Body of pancreas (tissue), 4 donors: ENCODE results near the gene REST. TPM values are rescaled to one million over a fixed set of nuclear protein-coding genes. Genes with fewer than 3 reads are reported as not detected.

Experiments used
- ATAC-seq: fragments of 150-250 bp; one replicate; pipeline ENCODE4 v1.9.1; 2016
- DNase-seq, 4 donors: peaks; one replicate each; pipeline ENCODE4 v3.0.0-alpha.2; 2019
- H3K27ac ChIP-seq, 4 donors: fragments of 200-600 bp; sonication (generic); 1 replicate in 3 of 4; 2 replicates in 1 of 4; pipeline versions ENCODE4 v1.5.1 to v1.6.1; 2016 to 2019; ENCODE audit warnings: mild to moderate bottlenecking in 1 of 4, mixed read lengths in 1 of 4, moderate library complexity in 1 of 4
- H3K27me3 ChIP-seq, 2 donors: fragments of 200-600 bp; sonication (generic); one replicate each; pipeline ENCODE4 v1.6.0; 2016; ENCODE audit warnings: mild to moderate bottlenecking in 1 of 2
- H3K36me3 ChIP-seq, 2 donors: fragments of 200-600 bp; sonication (generic); replicated peaks in 1 of 2; 2 replicates each; pipeline ENCODE4 v1.5.1; 2016; ENCODE audit warnings: low read depth in 2 of 2; ENCODE audit not compliant: insufficient read depth in 1 of 2
- H3K4me1 ChIP-seq: fragments of 200-600 bp; sonication (generic); one replicate; pipeline ENCODE4 v1.6.0; 2016
- H3K4me3 ChIP-seq, 2 donors: fragments of 200-600 bp; sonication (generic); 1 replicate in 1 of 2; 2 replicates in 1 of 2; pipeline ENCODE4 v1.5.1; 2016 to 2019
- H3K9me3 ChIP-seq, 3 donors: fragments of 200-600 bp; sonication (generic); 1 replicate in 2 of 3; 2 replicates in 1 of 3; pipeline ENCODE4 v1.5.1; 2016
- POLR2A ChIP-seq, 3 donors: fragments of 450-650 bp; IDR thresholded peaks; one replicate each; pipeline ENCODE4 v1.6.1; 2016; ENCODE audit warnings: antibody characterized with exemption in 3 of 3, mild to moderate bottlenecking in 2 of 3
- WGBS, 2 donors: methylation state at CpG; one replicate each; pipeline ENCODE4 v1.1.5; 2017; 5-methylcytosine and 5-hydroxymethylcytosine counted together
- intact Hi-C: fragments of 100-400 bp; cut with DNase I; formaldehyde crosslinking; loops from one replicate; pipeline ENCODE4 v1.15.1; 2023
- total RNA-seq, 2 donors: library from RNA; depleted of rRNA; stranded (reverse); fragments of >200 nt; gene quantifications; one replicate each; pipeline ENCODE4 v1.1.0, GENCODE V29; 2016
- TF ChIP-seq, protein P1 (sequence below), 7 experiments: fragments of 450-650 bp in 4 of 7; fragments of 200-600 bp in 3 of 7; sonication (generic) in 3 of 7; IDR thresholded peaks; one replicate each; pipeline ENCODE4 v1.5.1; 2016 to 2019; ENCODE audit warnings: antibody characterized with exemption in 7 of 7

The REST gene
- total RNA-seq, 2 donors from 2014 or later: 17.1 to 19.8 TPM

GRCh38 chr4:56961107-56961500, 53.4 kb downstream of the REST start:
- intact Hi-C loops: no loop called here
- Histone ChIP-seq H3K27me3 (no peaks in the 10 kb centered on the region), H3K27ac (no peak overlapping the region), H3K4me3 (no peak overlapping the region), H3K9me3 (no peaks in the 10 kb centered on the region), H3K4me1 (no peaks in the 10 kb centered on the region), H3K36me3 (peaks cover 1 to 5% of the 10 kb centered on the region in 2 donors)
- 97 to 98% methylated on average over 2 of the region's 2 CpGs for WGBS, 2 donors
- DNase-seq: no peak
- TF ChIP-seq POLR2A (IDR thresholded peaks at IDR 0.05): no peak
- TF ChIP-seq, protein P1, sequence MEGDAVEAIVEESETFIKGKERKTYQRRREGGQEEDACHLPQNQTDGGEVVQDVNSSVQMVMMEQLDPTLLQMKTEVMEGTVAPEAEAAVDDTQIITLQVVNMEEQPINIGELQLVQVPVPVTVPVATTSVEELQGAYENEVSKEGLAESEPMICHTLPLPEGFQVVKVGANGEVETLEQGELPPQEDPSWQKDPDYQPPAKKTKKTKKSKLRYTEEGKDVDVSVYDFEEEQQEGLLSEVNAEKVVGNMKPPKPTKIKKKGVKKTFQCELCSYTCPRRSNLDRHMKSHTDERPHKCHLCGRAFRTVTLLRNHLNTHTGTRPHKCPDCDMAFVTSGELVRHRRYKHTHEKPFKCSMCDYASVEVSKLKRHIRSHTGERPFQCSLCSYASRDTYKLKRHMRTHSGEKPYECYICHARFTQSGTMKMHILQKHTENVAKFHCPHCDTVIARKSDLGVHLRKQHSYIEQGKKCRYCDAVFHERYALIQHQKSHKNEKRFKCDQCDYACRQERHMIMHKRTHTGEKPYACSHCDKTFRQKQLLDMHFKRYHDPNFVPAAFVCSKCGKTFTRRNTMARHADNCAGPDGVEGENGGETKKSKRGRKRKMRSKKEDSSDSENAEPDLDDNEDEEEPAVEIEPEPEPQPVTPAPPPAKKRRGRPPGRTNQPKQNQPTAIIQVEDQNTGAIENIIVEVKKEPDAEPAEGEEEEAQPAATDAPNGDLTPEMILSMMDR (IDR thresholded peaks at IDR 0.05): no peak
- no peak for ATAC-seq

DNA sequence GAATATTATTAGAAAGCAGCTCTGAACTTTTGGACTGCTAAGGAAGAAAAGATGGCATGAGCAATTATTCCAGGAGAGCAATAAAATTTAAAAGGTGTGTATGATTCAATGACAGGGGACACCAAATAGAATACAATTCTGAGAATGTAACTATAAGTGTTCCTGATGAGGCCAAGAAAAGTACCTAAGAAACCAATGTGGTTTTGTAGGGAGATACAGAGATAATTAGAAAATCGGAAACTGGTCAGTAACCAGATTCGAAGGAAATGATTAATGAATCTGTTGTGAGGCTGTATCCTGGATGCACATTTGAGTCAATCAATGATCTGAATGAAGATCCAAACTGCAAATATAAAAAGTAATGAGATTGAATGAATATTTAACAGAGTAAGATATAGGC, 63.7 kb downstream of the REST start:
- H3K4me1 ChIP-seq: peaks cover 27% of the 10 kb centered on the region
- no peak overlapping the region for H3K27ac ChIP-seq
- peaks cover 0 to 10% (median 0%) of the 10 kb centered on the region in 3 donors for H3K9me3 ChIP-seq
- ATAC-seq: no peak
- H3K36me3 ChIP-seq: peaks cover 20 to 22% of the 10 kb centered on the region in 2 donors
- TF ChIP-seq, protein P1 (IDR thresholded peaks at IDR 0.05): no peak
- no peak for TF ChIP-seq POLR2A (IDR thresholded peaks at IDR 0.05)
- WGBS, 2 donors: 96 to 97% methylated on average over 2 of the region's 2 CpGs
- intact Hi-C loops: no loop called here
- no peak overlapping the region for H3K4me3 ChIP-seq
- no peaks in the 10 kb centered on the region for H3K27me3 ChIP-seq
- no peak for DNase-seq

GRCh38 chr4:56972389-56972788, 64.7 kb downstream of the REST start:
- Histone ChIP-seq H3K4me1 (peaks cover 27% of the 10 kb centered on the region), H3K27me3 (no peaks in the 10 kb centered on the region), H3K27ac (no peak overlapping the region), H3K9me3 (peaks cover 0 to 10% (median 0%) of the 10 kb centered on the region in 3 donors), H3K36me3 (peaks cover 17 to 19% of the 10 kb centered on the region in 2 donors), H3K4me3 (no peak overlapping the region)
- 91 to 96% methylated on average over 2 of the region's 2 CpGs for WGBS, 2 donors
- no peak for DNase-seq
- no peak for ATAC-seq
- TF ChIP-seq, protein P1 (IDR thresholded peaks at IDR 0.05): no peak
- intact Hi-C loops: no loop called here

DNA sequence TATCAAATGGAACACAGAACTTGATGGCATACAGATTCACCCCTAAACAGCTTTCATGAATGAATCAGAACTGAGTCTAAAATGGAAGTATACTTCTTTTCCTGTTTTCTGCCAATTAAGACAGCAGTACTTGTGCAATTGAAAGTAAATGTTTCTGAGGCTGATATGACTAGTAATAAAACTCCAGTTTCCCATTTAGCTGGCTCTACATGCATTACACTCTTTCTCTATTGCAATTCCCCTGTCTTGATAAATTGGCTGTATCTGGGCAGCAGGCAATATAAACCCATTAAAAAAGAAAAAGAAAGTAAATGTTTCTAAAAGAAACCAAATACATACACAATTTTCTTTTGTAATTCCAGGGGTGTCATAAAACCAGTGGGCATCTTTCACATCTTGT, 65.1 kb downstream of the REST start:
- TF ChIP-seq POLR2A (IDR thresholded peaks at IDR 0.05): no peak
- TF ChIP-seq, protein P1 (IDR thresholded peaks at IDR 0.05): no peak
- DNase-seq: no peak

DNA sequence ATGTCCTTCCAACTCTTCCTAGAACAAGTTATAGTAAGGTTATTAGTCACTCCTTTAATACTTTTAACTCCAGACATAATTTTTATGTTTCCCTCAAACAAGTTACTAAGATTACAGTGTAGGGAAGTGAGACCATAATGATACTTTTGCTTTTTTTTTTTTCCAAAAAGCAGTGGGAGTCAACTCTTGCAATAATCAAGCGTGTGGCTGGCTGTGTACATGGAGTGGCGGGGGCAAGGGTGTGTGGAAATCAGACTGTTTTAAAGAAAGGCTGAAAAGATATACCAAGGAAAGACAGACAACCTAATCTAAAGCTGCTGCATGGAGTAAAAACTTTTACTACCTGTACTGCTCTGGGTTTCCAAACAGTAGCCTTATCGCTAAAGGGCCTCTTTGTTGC, 65.6 kb downstream of the REST start:
- H3K27me3 ChIP-seq: no peaks in the 10 kb centered on the region
- H3K27ac ChIP-seq: no peak overlapping the region
- no peak overlapping the region for H3K4me3 ChIP-seq
- peaks cover 0 to 10% (median 0%) of the 10 kb centered on the region in 3 donors for H3K9me3 ChIP-seq
- WGBS, 2 donors: 96 to 97% methylated on average over 3 of the region's 3 CpGs
- ATAC-seq: no peak
- intact Hi-C loops: no loop called here
- peaks cover 17 to 19% of the 10 kb centered on the region in 2 donors for H3K36me3 ChIP-seq
- peaks cover 27% of the 10 kb centered on the region for H3K4me1 ChIP-seq
- no peak for TF ChIP-seq POLR2A (IDR thresholded peaks at IDR 0.05)
- TF ChIP-seq, protein P1 (IDR thresholded peaks at IDR 0.05): no peak
- DNase-seq: no peak

More for the DNA sequence above, 65.1 kb downstream of the REST start:
- ATAC-seq: no peak
- Histone ChIP-seq H3K9me3 (peaks cover 0 to 10% (median 0%) of the 10 kb centered on the region in 3 donors), H3K36me3 (peaks cover 17 to 19% of the 10 kb centered on the region in 2 donors), H3K4me3 (no peak overlapping the region), H3K4me1 (peaks cover 27% of the 10 kb centered on the region), H3K27me3 (no peaks in the 10 kb centered on the region), H3K27ac (no peak overlapping the region)
- intact Hi-C loops: no loop called here
